SU-DHL-6 (cell line): ENCODE data around the gene LHX4.

ENCODE experiments used
- H2AFZ ChIP-seq: fragments of 200-600 bp; sonication (generic); 2 replicates; pipeline ENCODE4 v1.6.1; 2014; ENCODE audit warnings: low read depth, mild to moderate bottlenecking, moderate library complexity, mixed read lengths, antibody characterized with exemption, low read length; ENCODE audit not compliant: severe bottlenecking
- H3F3A ChIP-seq: fragments of 200-600 bp; shearing (Covaris generic); 2 replicates; pipeline ENCODE4 v1.6.0; 2016; ENCODE audit warnings: antibody characterized with exemption, mild to moderate bottlenecking; ENCODE audit not compliant: insufficient read depth
- H3K27ac ChIP-seq: fragments of 200-600 bp; sonication (generic); 2 replicates; pipeline ENCODE4 v1.5.1; 2016; ENCODE audit warnings: low read depth, mild to moderate bottlenecking, low read length, moderate library complexity, mixed read lengths
- H3K27me3 ChIP-seq: fragments of 200-600 bp; sonication (generic), shearing (Covaris generic); 2 replicates; pipeline ENCODE4 v1.6.0; 2014; ENCODE audit warnings: mild to moderate bottlenecking, low read length
- H3K36me3 ChIP-seq: fragments of 200-600 bp; sonication (generic); 2 replicates; pipeline ENCODE4 v1.6.1; 2014; ENCODE audit warnings: mild to moderate bottlenecking, low read length, mixed read lengths
- H3K4me2 ChIP-seq: fragments of 300-600, 200-600 bp; shearing (Covaris generic), sonication (generic); 2 replicates; pipeline ENCODE4 v1.6.0; 2014; ENCODE audit warnings: low read length, low read depth, mild to moderate bottlenecking; ENCODE audit not compliant: poor library complexity, severe bottlenecking
- H3K4me3 ChIP-seq: fragments of 200-600 bp; sonication (generic); 2 replicates; pipeline ENCODE4 v1.5.1; 2014; ENCODE audit warnings: antibody characterized with exemption, low read length, mild to moderate bottlenecking, mixed read lengths; ENCODE audit not compliant: insufficient read depth, poor library complexity, severe bottlenecking
- H3K79me2 ChIP-seq: fragments of 200-600 bp; sonication (generic); 2 replicates; pipeline ENCODE4 v1.6.1; 2014; ENCODE audit warnings: mild to moderate bottlenecking, low read length, moderate library complexity; ENCODE audit not compliant: insufficient read depth
- H3K9ac ChIP-seq: fragments of 200-600 bp; sonication (generic); 2 replicates; pipeline ENCODE4 v1.7.0; 2014; ENCODE audit warnings: mild to moderate bottlenecking, low read length
- H3K9me2 ChIP-seq: fragments of 200-600 bp; sonication (generic); replicated peaks from 2 replicates; pipeline ENCODE4 v1.6.1; 2014; ENCODE audit warnings: low read length; ENCODE audit not compliant: insufficient read depth
- H3K9me3 ChIP-seq: fragments of 200-600 bp; sonication (generic); 2 replicates; pipeline ENCODE4 v1.6.1; 2014; ENCODE audit warnings: low read length, mixed read lengths; ENCODE audit not compliant: insufficient read depth
- H4K20me1 ChIP-seq: fragments of 200-600 bp; sonication (generic); 2 replicates; pipeline ENCODE4 v1.6.1; 2014; ENCODE audit warnings: low read depth, mild to moderate bottlenecking, antibody characterized with exemption, low read length, moderate library complexity, mixed read lengths
- EZH2phosphoT487 ChIP-seq: fragments of 200-600 bp; sonication (generic), shearing (Covaris generic); conservative IDR thresholded peaks from 2 replicates; pipeline ENCODE4 v1.6.1; 2018; ENCODE audit warnings: mild to moderate bottlenecking, antibody characterized with exemption, low read length, moderate library complexity, mixed read lengths
- TF ChIP-seq, protein P1 (sequence below): fragments of 200-600 bp; sonication (generic); IDR thresholded peaks from one replicate; pipeline ENCODE4 v1.5.1; 2017; ENCODE audit warnings: antibody characterized with exemption, mild to moderate bottlenecking, low read length, moderate library complexity; ENCODE audit not compliant: insufficient read depth, poor library complexity, severe bottlenecking

The LHX4 gene

DNA sequence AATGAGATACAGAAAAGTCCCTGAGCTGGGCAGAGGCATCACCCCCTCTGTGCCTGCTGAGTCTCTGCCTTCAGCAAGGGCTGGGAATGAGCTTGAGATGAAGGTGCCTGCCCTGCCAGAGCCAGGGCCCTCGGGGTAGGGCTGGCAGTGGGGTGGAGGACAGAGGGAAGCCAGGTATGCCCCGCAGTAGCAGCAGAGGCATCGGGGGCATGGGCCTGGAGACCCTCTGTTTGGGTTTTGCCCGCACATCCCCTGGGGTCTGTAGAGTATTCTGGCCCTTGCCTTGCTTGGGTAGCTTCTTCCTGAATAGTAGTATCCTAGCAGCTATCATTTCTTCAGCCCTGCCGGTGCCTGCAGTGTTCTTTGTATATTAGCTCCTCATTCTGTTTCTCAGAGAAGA, 42.4 kb upstream of the LHX4 start:
- no peak overlapping the region for H3K27ac ChIP-seq
- H3K79me2 ChIP-seq, result no peaks in the 10 kb centered on the region
- H2AFZ ChIP-seq, result no peak overlapping the region
- H3K4me3 ChIP-seq, result no peak overlapping the region
- H3K27me3 ChIP-seq, result no peaks in the 10 kb centered on the region
- no peak overlapping the region for H3K4me2 ChIP-seq
- H3F3A ChIP-seq, result no peaks in the 10 kb centered on the region
- no peaks in the 10 kb centered on the region for H3K9me3 ChIP-seq
- no peaks in the 10 kb centered on the region for H3K36me3 ChIP-seq
- no peak overlapping the region for H3K9ac ChIP-seq
- no peaks in the 10 kb centered on the region for H3K9me2 ChIP-seq
- H4K20me1 ChIP-seq, result no peaks in the 10 kb centered on the region
- no peak for TF ChIP-seq EZH2phosphoT487
- TF ChIP-seq, protein P1, sequence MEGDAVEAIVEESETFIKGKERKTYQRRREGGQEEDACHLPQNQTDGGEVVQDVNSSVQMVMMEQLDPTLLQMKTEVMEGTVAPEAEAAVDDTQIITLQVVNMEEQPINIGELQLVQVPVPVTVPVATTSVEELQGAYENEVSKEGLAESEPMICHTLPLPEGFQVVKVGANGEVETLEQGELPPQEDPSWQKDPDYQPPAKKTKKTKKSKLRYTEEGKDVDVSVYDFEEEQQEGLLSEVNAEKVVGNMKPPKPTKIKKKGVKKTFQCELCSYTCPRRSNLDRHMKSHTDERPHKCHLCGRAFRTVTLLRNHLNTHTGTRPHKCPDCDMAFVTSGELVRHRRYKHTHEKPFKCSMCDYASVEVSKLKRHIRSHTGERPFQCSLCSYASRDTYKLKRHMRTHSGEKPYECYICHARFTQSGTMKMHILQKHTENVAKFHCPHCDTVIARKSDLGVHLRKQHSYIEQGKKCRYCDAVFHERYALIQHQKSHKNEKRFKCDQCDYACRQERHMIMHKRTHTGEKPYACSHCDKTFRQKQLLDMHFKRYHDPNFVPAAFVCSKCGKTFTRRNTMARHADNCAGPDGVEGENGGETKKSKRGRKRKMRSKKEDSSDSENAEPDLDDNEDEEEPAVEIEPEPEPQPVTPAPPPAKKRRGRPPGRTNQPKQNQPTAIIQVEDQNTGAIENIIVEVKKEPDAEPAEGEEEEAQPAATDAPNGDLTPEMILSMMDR, result no peak

DNA sequence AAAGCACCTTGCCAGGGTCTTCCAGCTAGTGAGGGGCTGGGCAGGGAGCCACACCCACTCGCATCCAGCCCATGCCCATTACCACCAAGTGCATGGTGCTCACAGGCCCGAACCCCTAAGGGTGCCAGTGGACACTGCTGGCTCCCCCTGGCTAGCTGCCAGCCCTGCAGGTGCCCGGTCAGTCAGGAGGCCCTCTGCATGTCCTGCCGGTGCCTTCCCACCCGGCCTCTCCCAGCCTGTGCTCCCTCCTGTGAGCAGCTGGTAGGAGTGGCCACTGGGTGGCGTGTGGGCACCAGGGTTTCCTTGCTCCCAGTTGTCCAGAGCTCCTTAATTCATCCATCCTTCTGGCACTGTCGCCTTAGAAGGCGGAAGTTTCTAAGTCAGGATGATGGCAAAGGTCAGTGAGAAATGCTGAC, 42.0 kb upstream of the LHX4 start:
- Histone ChIP-seq H3K4me2 (no peak overlapping the region), H3K27me3 (no peaks in the 10 kb centered on the region), H3K27ac (no peak overlapping the region), H3K9me3 (no peaks in the 10 kb centered on the region), H2AFZ (no peak overlapping the region), H3K9me2 (no peaks in the 10 kb centered on the region), H3K4me3 (no peak overlapping the region), H3K9ac (no peak overlapping the region), H3F3A (no peaks in the 10 kb centered on the region), H4K20me1 (no peaks in the 10 kb centered on the region), H3K79me2 (no peaks in the 10 kb centered on the region), H3K36me3 (no peaks in the 10 kb centered on the region)
- TF ChIP-seq, protein P1, result peak; percentile 77
- no peak for TF ChIP-seq EZH2phosphoT487

DNA sequence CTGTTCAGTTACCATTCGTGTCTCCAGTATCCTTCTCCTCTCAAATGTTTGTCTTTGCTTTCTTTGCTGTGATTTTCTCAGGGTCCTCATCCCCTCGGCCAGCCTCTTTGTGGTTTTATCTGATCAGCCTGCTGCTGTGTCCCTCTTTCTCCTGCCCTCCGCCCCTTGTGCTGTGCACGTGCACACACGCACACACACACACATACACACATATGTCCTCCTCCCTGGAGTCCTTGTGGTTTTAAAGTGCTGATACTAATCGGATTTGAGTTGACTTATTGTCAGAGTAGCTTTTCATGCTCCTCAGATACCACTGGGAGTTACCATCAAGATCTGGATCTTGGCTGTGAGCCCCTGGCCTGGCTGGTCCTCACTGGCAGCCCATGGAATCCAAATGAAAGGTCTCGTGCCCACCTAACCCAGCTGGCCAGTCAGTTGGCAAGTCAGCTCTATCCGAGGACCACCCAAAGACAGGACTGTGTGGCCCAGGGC, 41.3 kb upstream of the LHX4 start:
- Histone ChIP-seq H3K9me2 (no peaks in the 10 kb centered on the region), H3F3A (no peaks in the 10 kb centered on the region), H3K36me3 (no peaks in the 10 kb centered on the region), H3K4me3 (no peak overlapping the region), H3K4me2 (no peak overlapping the region), H3K27ac (no peak overlapping the region), H3K27me3 (no peaks in the 10 kb centered on the region), H3K9ac (no peak overlapping the region), H3K9me3 (no peaks in the 10 kb centered on the region), H2AFZ (no peak overlapping the region), H3K79me2 (no peaks in the 10 kb centered on the region), H4K20me1 (no peaks in the 10 kb centered on the region)
- no peak for TF ChIP-seq EZH2phosphoT487
- TF ChIP-seq, protein P1, result no peak
